MM.1S (cell line): ENCODE data around the gene IGF1R.

Experiments used
- CTCF ChIP-seq: fragments of 300-600 bp; sonication (generic); IDR thresholded peaks from 2 replicates; pipeline ENCODE4 v1.5.1; 2016; ENCODE audit warnings: antibody characterized with exemption, low read length, mixed read lengths
- EZH2 ChIP-seq: fragments of 300-600 bp; sonication (generic); optimal IDR thresholded peaks from 2 replicates; pipeline ENCODE3; 2017; ENCODE audit warnings: low read depth, mild to moderate bottlenecking, antibody characterized with exemption, low read length, mixed read lengths
- EZH2phosphoT487 ChIP-seq: fragments of 300-600 bp; sonication (generic); IDR thresholded peaks from 2 replicates; pipeline ENCODE4 v1.6.1; 2018; ENCODE audit warnings: antibody characterized with exemption, low read length

- no peak for TF ChIP-seq CTCF
- TF ChIP-seq EZH2phosphoT487: no peak
- no peak for TF ChIP-seq EZH2
Observed at GRCh38 chr15:98903377-98904018, 255.2 kb downstream of the IGF1R start.
